ENCODE data around the gene PRICKLE3. TPM values are rescaled to one million over a fixed set of nuclear protein-coding genes. Genes with fewer than 3 reads are reported as not detected.

PRICKLE3 gene
- total RNA-seq, 2 experiments from 2014 or later: 9.9 to 16.7 TPM

- Histone ChIP-seq H3K4me2 (ENCODE audit: low read length) (no peak within 1 kb of the TSS), H3K9me2 (ENCODE audit: insufficient read depth, low read length) (no peaks in the 10 kb centered on the region), H3K79me2 (ENCODE audit: insufficient read depth, low read depth, low read length) (no peaks in the 10 kb centered on the region), H3K36me3 (ENCODE audit: insufficient read depth, low read length) (no peaks in the 10 kb centered on the region), H3K4me1 (ENCODE audit: insufficient read depth, low read length, poor library complexity, severe bottlenecking) (no peaks in the 10 kb centered on the region), H3K27ac (ENCODE audit: low read depth, low read length, poor library complexity, severe bottlenecking) (no peak within 1 kb of the TSS), H3K9me3 (ENCODE audit: low read length) (no peaks in the 10 kb centered on the region), H3K4me3 (ENCODE audit: low read depth, low read length, poor library complexity, severe bottlenecking) (no peak within 1 kb of the TSS), H2AFZ (ENCODE audit: low read length) (no peak within 1 kb of the TSS), H4K20me1 (ENCODE audit: insufficient read depth, low read length) (no peaks in the 10 kb centered on the region)
- no TSS peak for BruUV-seq (replicated peaks)
- CTCF ChIA-PET (ENCODE audit: unreplicated experiment): no interaction called here
- DNase-seq (ENCODE audit: low spot score): no peak
- intact Hi-C loops (cut with micrococcal nuclease; ENCODE audit: unreplicated experiment): no loop called here
- POLR2A ChIA-PET: no interaction called here
- TF ChIP-seq EZH2phosphoT487 (IDR thresholded peaks at IDR 0.05; ENCODE audit: borderline replicate concordance, low read depth, low read length): no peak
- no peak for TF ChIP-seq CTCF (conservative IDR thresholded peaks at IDR 0.05; ENCODE audit: low read length)
Measured at GRCh38 chrX:49233176-49233575, 47.0 kb upstream of the PRICKLE3 start, which contains the start of gene CACNA1F. TSS of gene CACNA1F (minus strand) at chrX:49233340. CDS start at chrX:49233309, 31 bp downstream.

- no peaks in the 10 kb centered on the region for H4K20me1 ChIP-seq (ENCODE audit: insufficient read depth, low read length)
Measured at GRCh38 chrX:49232525-49232924, 46.4 kb upstream of the PRICKLE3 start.

More at GRCh38 chrX:49232525-49232924, 46.4 kb upstream of the PRICKLE3 start:
- Histone ChIP-seq H3K4me3 (ENCODE audit: low read depth, low read length, poor library complexity, severe bottlenecking) (no peak overlapping the region), H3K4me2 (ENCODE audit: low read length) (no peak overlapping the region), H3K36me3 (ENCODE audit: insufficient read depth, low read length) (no peaks in the 10 kb centered on the region), H2AFZ (ENCODE audit: low read length) (no peak overlapping the region), H3K27ac (ENCODE audit: low read depth, low read length, poor library complexity, severe bottlenecking) (no peak overlapping the region), H3K79me2 (ENCODE audit: insufficient read depth, low read depth, low read length) (no peaks in the 10 kb centered on the region), H3K4me1 (ENCODE audit: insufficient read depth, low read length, poor library complexity, severe bottlenecking) (no peaks in the 10 kb centered on the region), H3K9me3 (ENCODE audit: low read length) (no peaks in the 10 kb centered on the region), H3K9me2 (ENCODE audit: insufficient read depth, low read length) (no peaks in the 10 kb centered on the region)
- TF ChIP-seq CTCF (conservative IDR thresholded peaks at IDR 0.05; ENCODE audit: low read length) (no peak), EZH2phosphoT487 (IDR thresholded peaks at IDR 0.05; ENCODE audit: borderline replicate concordance, low read depth, low read length) (no peak)
- ChIA-PET POLR2A (no interaction called here), CTCF (ENCODE audit: unreplicated experiment) (no interaction called here)
- no TSS peak for BruUV-seq (replicated peaks)
- intact Hi-C loops (cut with micrococcal nuclease; ENCODE audit: unreplicated experiment): no loop called here
- DNase-seq (ENCODE audit: low spot score): no peak
